Neural cell (in vitro differentiated cells): ENCODE results near the gene SAG. TPM values are rescaled to one million over a fixed set of nuclear protein-coding genes. Genes with fewer than 3 reads are reported as not detected.

ENCODE experiments used
- H2AFZ ChIP-seq: fragments of 200-600, 300-800 bp; sonication (generic), shearing (Covaris generic); 2 replicates; pipeline ENCODE4 v1.6.0; 2014; ENCODE audit warnings: low read depth, mild to moderate bottlenecking, antibody characterized with exemption, low read length, moderate library complexity
- H3F3A ChIP-seq: fragments of 200-600 bp; shearing (Covaris generic); 2 replicates; pipeline ENCODE4 v1.6.1; 2016; ENCODE audit warnings: mild to moderate bottlenecking, moderate library complexity, mixed read lengths, antibody characterized with exemption, low read length; ENCODE audit not compliant: insufficient read depth, poor library complexity, severe bottlenecking
- H3K27ac ChIP-seq: fragments of 200-600, 300-800 bp; sonication (generic), shearing (Covaris generic); 2 replicates; pipeline ENCODE4 v1.5.1; 2014; ENCODE audit warnings: mild to moderate bottlenecking, low read length, moderate library complexity
- H3K27me3 ChIP-seq: fragments of 300-800, 200-600 bp; sonication (generic), shearing (Covaris generic); 2 replicates; pipeline ENCODE4 v1.6.0; 2014; ENCODE audit warnings: mild to moderate bottlenecking, low read depth, low read length, moderate library complexity; ENCODE audit not compliant: insufficient read depth
- H3K36me3 ChIP-seq: fragments of 300-800, 200-600 bp; sonication (generic), shearing (Covaris generic); 2 replicates; pipeline ENCODE4 v1.5.1; 2014; ENCODE audit warnings: mild to moderate bottlenecking, antibody characterized with exemption, low read length, moderate library complexity; ENCODE audit not compliant: insufficient read depth
- H3K4me2 ChIP-seq: fragments of 300-800, 200-600 bp; sonication (generic), shearing (Covaris generic); 2 replicates; pipeline ENCODE4 v1.6.0; 2014; ENCODE audit warnings: mild to moderate bottlenecking, low read length
- H3K4me3 ChIP-seq: fragments of 300-800, 200-600 bp; sonication (generic), shearing (Covaris generic); 2 replicates; pipeline ENCODE4 v1.5.1; 2014; ENCODE audit warnings: mild to moderate bottlenecking, low read length, moderate library complexity
- H3K79me2 ChIP-seq: fragments of 200-600 bp; shearing (Covaris generic); replicated peaks from 2 replicates; pipeline ENCODE4 v1.6.0; 2014; ENCODE audit warnings: mild to moderate bottlenecking, low read length, moderate library complexity; ENCODE audit not compliant: insufficient read depth
- H3K9ac ChIP-seq: fragments of 300-800, 200-600 bp; sonication (generic), shearing (Covaris generic); 2 replicates; pipeline ENCODE4 v1.6.1; 2016; ENCODE audit warnings: mild to moderate bottlenecking, low read length, mixed read lengths
- H3K9me2 ChIP-seq: fragments of 200-600 bp; shearing (Covaris generic); 2 replicates; pipeline ENCODE4 v1.6.1; 2016; ENCODE audit warnings: mild to moderate bottlenecking, low read length, mixed read lengths; ENCODE audit not compliant: insufficient read depth
- H3K9me3 ChIP-seq: fragments of 200-600, 300-800 bp; sonication (generic), shearing (Covaris generic); 2 replicates; pipeline ENCODE4 v1.6.1; 2016; ENCODE audit warnings: mild to moderate bottlenecking, mixed run types, low read length, moderate library complexity, mixed read lengths
- H4K20me1 ChIP-seq: fragments of 200-600 bp; shearing (Covaris generic); 2 replicates; pipeline ENCODE4 v1.6.1; 2016; ENCODE audit warnings: mild to moderate bottlenecking, mixed run types; ENCODE audit not compliant: insufficient read depth
- CTCF ChIP-seq: fragments of 450-650 bp; IDR thresholded peaks from 2 replicates; pipeline ENCODE4 v1.5.1; 2014; ENCODE audit warnings: antibody characterized with exemption, mild to moderate bottlenecking, moderate library complexity; ENCODE audit not compliant: poor library complexity, severe bottlenecking
- EP300 ChIP-seq: fragments of 450-650 bp; conservative IDR thresholded peaks from 2 replicates; pipeline ENCODE4 v1.6.1; 2014; ENCODE audit warnings: antibody characterized with exemption, mild to moderate bottlenecking, moderate library complexity; ENCODE audit not compliant: poor library complexity, severe bottlenecking
- EZH2 ChIP-seq: fragments of 200-600, 300-800 bp; shearing (Covaris generic), sonication (generic); IDR thresholded peaks from 2 replicates; pipeline ENCODE4 v1.6.1; 2014; ENCODE audit warnings: antibody characterized with exemption, low read length, borderline replicate concordance, mild to moderate bottlenecking; ENCODE audit not compliant: insufficient read depth, poor library complexity, severe bottlenecking
- MXI1 ChIP-seq: fragments of 450-650 bp; conservative IDR thresholded peaks from 2 replicates; pipeline ENCODE4 v1.6.1; 2014; ENCODE audit warnings: antibody characterized with exemption, mild to moderate bottlenecking; ENCODE audit not compliant: poor library complexity, severe bottlenecking
- POLR2AphosphoS5 ChIP-seq: IDR thresholded peaks from 2 replicates; pipeline ENCODE4 v1.6.1; 2012
- RAD21 ChIP-seq: fragments of 450-650 bp; conservative IDR thresholded peaks from 2 replicates; pipeline ENCODE4 v1.6.1; 2014; ENCODE audit warnings: antibody characterized with exemption, mild to moderate bottlenecking, moderate library complexity
- REST ChIP-seq: IDR thresholded peaks from 2 replicates; pipeline ENCODE4 v1.6.1; 2012; ENCODE audit warnings: borderline replicate concordance
- SMC3 ChIP-seq: fragments of 450-650 bp; conservative IDR thresholded peaks from 2 replicates; pipeline ENCODE4 v1.6.1; 2014; ENCODE audit warnings: antibody characterized with exemption, mild to moderate bottlenecking, moderate library complexity; ENCODE audit not compliant: poor library complexity
- TAF1 ChIP-seq: IDR thresholded peaks from 2 replicates; pipeline ENCODE4 v1.6.1; 2012; ENCODE audit warnings: low read depth
- polyA plus RNA-seq: library from polyadenylated mRNA; depleted of rRNA; stranded (reverse); fragments of >200 nt; gene quantifications from 2 replicates; pipeline ENCODE4 v1.2.3, GENCODE V29; 2014

SAG gene
- polyA plus RNA-seq, 1 donor from 2014 or later: not detected

- TF ChIP-seq EP300 (no peak), MXI1 (no peak), TAF1 (no peak), CTCF (no peak), REST (no peak), POLR2AphosphoS5 (no peak), RAD21 (no peak), SMC3 (no peak), EZH2 (no peak)
- Histone ChIP-seq H3K79me2 (no peaks in the 10 kb centered on the region), H3K36me3 (peaks cover 10% of the 10 kb centered on the region), H3K27me3 (no peaks in the 10 kb centered on the region), H4K20me1 (no peaks in the 10 kb centered on the region), H3F3A (no peaks in the 10 kb centered on the region), H3K27ac (no peak overlapping the region), H3K4me3 (no peak overlapping the region), H3K4me2 (no peak overlapping the region), H2AFZ (no peak overlapping the region), H3K9me2 (no peaks in the 10 kb centered on the region), H3K9ac (no peak overlapping the region), H3K9me3 (no peaks in the 10 kb centered on the region)
Measured at GRCh38 chr2:233278921-233279320, 28.7 kb upstream of the SAG start.

DNA sequence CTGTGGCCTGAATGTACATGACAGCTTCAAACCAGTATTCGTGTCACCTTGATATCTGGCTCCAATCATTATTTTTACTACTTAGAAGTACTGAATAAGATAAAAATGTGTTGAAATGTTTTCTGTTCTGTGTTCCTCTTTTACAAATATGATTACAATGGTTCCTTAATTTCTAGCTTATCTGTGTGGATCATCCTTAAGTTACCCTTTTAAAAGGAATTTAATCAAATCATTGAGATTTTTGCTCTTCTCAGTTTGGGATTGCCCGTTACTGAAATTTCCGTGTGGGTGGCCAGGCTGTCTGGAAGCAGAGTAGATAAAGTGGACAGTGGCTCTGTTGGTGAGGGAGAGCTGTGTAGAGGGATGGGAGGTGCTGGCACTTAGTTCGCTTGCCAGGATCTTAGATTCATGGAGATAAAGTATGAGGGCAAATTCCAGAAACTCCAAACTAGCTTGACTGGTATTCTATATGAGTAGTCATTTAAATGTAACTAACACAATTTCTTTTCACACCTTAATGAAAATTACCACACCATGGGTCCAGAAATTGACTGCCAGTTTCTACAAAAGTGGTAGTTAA is 27.4 kb upstream of the SAG start:
- H3K79me2 ChIP-seq: no peaks in the 10 kb centered on the region
- H3K9me3 ChIP-seq: no peaks in the 10 kb centered on the region
- no peak overlapping the region for H3K9ac ChIP-seq
- no peaks in the 10 kb centered on the region for H3K9me2 ChIP-seq
- no peaks in the 10 kb centered on the region for H3F3A ChIP-seq
- no peak overlapping the region for H2AFZ ChIP-seq
- no peaks in the 10 kb centered on the region for H3K27me3 ChIP-seq
- TF ChIP-seq RAD21 (no peak), TAF1 (no peak), MXI1 (no peak), EP300 (no peak), POLR2AphosphoS5 (no peak), SMC3 (no peak), CTCF (no peak), EZH2 (no peak), REST (no peak)
- H3K4me3 ChIP-seq: no peak overlapping the region
- peaks cover 7% of the 10 kb centered on the region for H3K36me3 ChIP-seq
- H4K20me1 ChIP-seq: no peaks in the 10 kb centered on the region
- no peak overlapping the region for H3K27ac ChIP-seq
- H3K4me2 ChIP-seq: no peak overlapping the region
